Measurements from ENCODE around the gene DLX6. TPM values are rescaled to one million over a fixed set of nuclear protein-coding genes. Genes with fewer than 3 reads are reported as not detected.

DLX6 gene
- total RNA-seq, 1 experiment from 2014 or later = not detected

GRCh38 chr7:96987719-96988118 is 17.6 kb upstream of the DLX6 start:
- Histone ChIP-seq H3K9me2 (ENCODE audit: insufficient read depth) (no peaks in the 10 kb centered on the region), H3K79me2 (ENCODE audit: low read depth) (no peaks in the 10 kb centered on the region), H3K9me3 (ENCODE audit: insufficient read depth, low read depth) (no peaks in the 10 kb centered on the region), H3K4me1 (replicated peaks; ENCODE audit: insufficient read depth) (peaks cover 7% of the 10 kb centered on the region), H4K20me1 (ENCODE audit: insufficient read depth) (no peaks in the 10 kb centered on the region), H3K4me2 (no peak overlapping the region), H3K27me3 (ENCODE audit: insufficient read depth, low read depth) (no peaks in the 10 kb centered on the region), H3K4me3 (no peak overlapping the region), H3K36me3 (ENCODE audit: low read depth) (no peaks in the 10 kb centered on the region), H2AFZ (no peak overlapping the region), H3F3A (ENCODE audit: insufficient read depth, low read depth) (no peaks in the 10 kb centered on the region), H3K27ac (no peak overlapping the region)
- no TSS peak for BruUV-seq (replicated peaks)
- DNase-seq = no peak
- ChIA-PET POLR2A (ENCODE audit: unreplicated experiment) (no interaction called here), CTCF (no interaction called here)
- TF ChIP-seq, protein P1, sequence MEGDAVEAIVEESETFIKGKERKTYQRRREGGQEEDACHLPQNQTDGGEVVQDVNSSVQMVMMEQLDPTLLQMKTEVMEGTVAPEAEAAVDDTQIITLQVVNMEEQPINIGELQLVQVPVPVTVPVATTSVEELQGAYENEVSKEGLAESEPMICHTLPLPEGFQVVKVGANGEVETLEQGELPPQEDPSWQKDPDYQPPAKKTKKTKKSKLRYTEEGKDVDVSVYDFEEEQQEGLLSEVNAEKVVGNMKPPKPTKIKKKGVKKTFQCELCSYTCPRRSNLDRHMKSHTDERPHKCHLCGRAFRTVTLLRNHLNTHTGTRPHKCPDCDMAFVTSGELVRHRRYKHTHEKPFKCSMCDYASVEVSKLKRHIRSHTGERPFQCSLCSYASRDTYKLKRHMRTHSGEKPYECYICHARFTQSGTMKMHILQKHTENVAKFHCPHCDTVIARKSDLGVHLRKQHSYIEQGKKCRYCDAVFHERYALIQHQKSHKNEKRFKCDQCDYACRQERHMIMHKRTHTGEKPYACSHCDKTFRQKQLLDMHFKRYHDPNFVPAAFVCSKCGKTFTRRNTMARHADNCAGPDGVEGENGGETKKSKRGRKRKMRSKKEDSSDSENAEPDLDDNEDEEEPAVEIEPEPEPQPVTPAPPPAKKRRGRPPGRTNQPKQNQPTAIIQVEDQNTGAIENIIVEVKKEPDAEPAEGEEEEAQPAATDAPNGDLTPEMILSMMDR (conservative IDR thresholded peaks at IDR 0.05) = no peak
- no peak for TF ChIP-seq EZH2 (IDR thresholded peaks at IDR 0.05; ENCODE audit: low read depth)
- intact Hi-C loops (cut with micrococcal nuclease; ENCODE audit: unreplicated experiment) = no loop called here

GRCh38 chr7:96989241-96989858 is 16.0 kb upstream of the DLX6 start:
- no peaks in the 10 kb centered on the region for H3K36me3 ChIP-seq (ENCODE audit: low read depth)
- H3F3A ChIP-seq (ENCODE audit: insufficient read depth, low read depth) = no peaks in the 10 kb centered on the region
- no peaks in the 10 kb centered on the region for H4K20me1 ChIP-seq (ENCODE audit: insufficient read depth)
- H2AFZ ChIP-seq = no peak overlapping the region
- intact Hi-C loops (cut with micrococcal nuclease; ENCODE audit: unreplicated experiment) = no loop called here
- no peak overlapping the region for H3K4me2 ChIP-seq
- POLR2A ChIA-PET (ENCODE audit: unreplicated experiment) = no interaction called here
- H3K79me2 ChIP-seq (ENCODE audit: low read depth) = no peaks in the 10 kb centered on the region
- no peak overlapping the region for H3K4me3 ChIP-seq
- CTCF ChIA-PET = no interaction called here
- no peaks in the 10 kb centered on the region for H3K4me1 ChIP-seq (replicated peaks; ENCODE audit: insufficient read depth)
- no peaks in the 10 kb centered on the region for H3K9me3 ChIP-seq (ENCODE audit: insufficient read depth, low read depth)
- no peaks in the 10 kb centered on the region for H3K27me3 ChIP-seq (ENCODE audit: insufficient read depth, low read depth)
- DNase-seq = no peak
- no peaks in the 10 kb centered on the region for H3K9me2 ChIP-seq (ENCODE audit: insufficient read depth)
- BruUV-seq (replicated peaks) = no TSS peak
- TF ChIP-seq EZH2 (IDR thresholded peaks at IDR 0.05; ENCODE audit: low read depth) = no peak
- TF ChIP-seq, protein P1 (conservative IDR thresholded peaks at IDR 0.05) = no peak
- H3K27ac ChIP-seq = no peak overlapping the region

DNA sequence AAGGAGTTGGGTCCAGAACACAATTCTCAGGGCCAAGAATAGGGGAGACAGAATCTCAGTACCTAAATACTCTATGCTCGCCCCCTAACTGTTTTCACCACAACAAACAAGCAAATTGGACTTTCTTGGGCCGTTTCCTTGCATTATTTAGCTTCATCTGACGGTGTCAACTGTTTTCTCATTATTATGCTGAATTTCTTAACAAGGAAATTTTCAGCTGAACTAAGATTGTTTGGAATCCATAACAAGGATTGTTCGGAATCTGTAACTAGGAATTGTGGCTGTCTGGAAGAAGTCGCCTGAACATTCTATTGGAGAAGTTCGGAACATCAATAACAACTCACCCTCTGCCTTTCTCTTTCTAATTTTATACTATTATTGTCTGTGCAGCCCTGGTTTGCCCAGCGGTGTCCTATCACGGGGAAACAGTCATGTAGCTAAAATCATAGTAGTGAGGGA is 15.5 kb upstream of the DLX6 start:
- POLR2A ChIA-PET (ENCODE audit: unreplicated experiment) = no interaction called here
- TF ChIP-seq EZH2 (IDR thresholded peaks at IDR 0.05; ENCODE audit: low read depth) = no peak
- TF ChIP-seq, protein P1 (conservative IDR thresholded peaks at IDR 0.05) = no peak
- Histone ChIP-seq H3K4me3 (no peak overlapping the region), H3K4me1 (replicated peaks; ENCODE audit: insufficient read depth) (no peaks in the 10 kb centered on the region), H3K79me2 (ENCODE audit: low read depth) (no peaks in the 10 kb centered on the region), H2AFZ (no peak overlapping the region), H3K27me3 (ENCODE audit: insufficient read depth, low read depth) (no peaks in the 10 kb centered on the region), H3K9me3 (ENCODE audit: insufficient read depth, low read depth) (no peaks in the 10 kb centered on the region), H4K20me1 (ENCODE audit: insufficient read depth) (no peaks in the 10 kb centered on the region), H3F3A (ENCODE audit: insufficient read depth, low read depth) (no peaks in the 10 kb centered on the region), H3K9me2 (ENCODE audit: insufficient read depth) (no peaks in the 10 kb centered on the region), H3K4me2 (no peak overlapping the region), H3K36me3 (ENCODE audit: low read depth) (no peaks in the 10 kb centered on the region), H3K27ac (no peak overlapping the region)
- CTCF ChIA-PET = no interaction called here
- no TSS peak for BruUV-seq (replicated peaks)
- intact Hi-C loops (cut with micrococcal nuclease; ENCODE audit: unreplicated experiment) = no loop called here
- no peak for DNase-seq
